Measurements from ENCODE around the gene SPHK2.

GRCh38 chr19:48676887-48677286 lies 57.6 kb downstream of the SPHK2 start:
- TF ChIP-seq CTCF (IDR thresholded peaks at IDR 0.05), result no peak
- no peak for TF ChIP-seq POLR2A (IDR thresholded peaks at IDR 0.05)
- TF ChIP-seq EP300 (IDR thresholded peaks at IDR 0.05), result no peak

All from ovary (tissue), 3 donors.